Esophagus squamous epithelium (tissue), 4 donors: ENCODE data around the gene CNOT1.

Experiments
- CTCF ChIP-seq, 6 experiments: fragments of 450-650 bp in 4 of 6; fragments of 200-600 bp in 2 of 6; sonication (generic) in 2 of 6; IDR thresholded peaks; one replicate each; pipeline ENCODE4 v1.5.1; 2016 to 2019; ENCODE audit warnings: antibody characterized with exemption in 6 of 6, mild to moderate bottlenecking in 4 of 6, moderate library complexity in 4 of 6
- POLR2A ChIP-seq, 4 donors: fragments of 450-650 bp; IDR thresholded peaks; one replicate each; pipeline ENCODE4 v1.6.1; 2017; ENCODE audit warnings: antibody characterized with exemption in 4 of 4, mild to moderate bottlenecking in 4 of 4, moderate library complexity in 3 of 4

- no peak for TF ChIP-seq CTCF (IDR thresholded peaks at IDR 0.05)
- no peak for TF ChIP-seq POLR2A (IDR thresholded peaks at IDR 0.05)
Measured at GRCh38 chr16:58647107-58647506, 17.5 kb upstream of the CNOT1 start.
